ENCODE measurements around the gene CBFB. TPM values are rescaled to one million over a fixed set of nuclear protein-coding genes. Genes with fewer than 3 reads are reported as not detected.

Gene CBFB
- total and polyA plus RNA-seq, 2 of the 13 experiments (the other 11 are each of a cell fraction or from before 2014, with no cell fraction given), result 22.1 to 70.8 TPM

- TF ChIP-seq SATB2 (CRISPR knock-in tag; IDR thresholded peaks at IDR 0.05) (no peak), DMAP1 (CRISPR knock-in tag; IDR thresholded peaks at IDR 0.05) (peak; percentile 84), ZNF138 (CRISPR knock-in tag; IDR thresholded peaks at IDR 0.05; ENCODE audit: low read depth) (no peak; the same call in none of the 2 replicates), TSC22D2 (CRISPR knock-in tag; IDR thresholded peaks at IDR 0.05; ENCODE audit: borderline replicate concordance) (peak; percentile 55), ZNF282 (IDR thresholded peaks at IDR 0.05; ENCODE audit: partially characterized antibody) (no peak), ZNF225 (CRISPR knock-in tag; IDR thresholded peaks at IDR 0.05) (no peak), KLF11 (CRISPR knock-in tag; IDR thresholded peaks at IDR 0.05) (peak; percentile 91), ZNF263 (CRISPR knock-in tag; IDR thresholded peaks at IDR 0.05) (peak; percentile 81), TEAD3 (CRISPR knock-in tag; optimal IDR thresholded peaks at IDR 0.05; ENCODE audit: borderline replicate concordance) (peak; percentile 26), E2F5 (CRISPR knock-in tag; conservative IDR thresholded peaks at IDR 0.05) (peak; percentile 54; the same call in 1 of the 2 replicates), FUBP1 (CRISPR knock-in tag; IDR thresholded peaks at IDR 0.05; ENCODE audit: borderline replicate concordance) (0 out of 2 replicates have a peak, but pooled peaks have one; percentile 21), NFKB2 (CRISPR knock-in tag; IDR thresholded peaks at IDR 0.05; ENCODE audit: borderline replicate concordance) (peak; percentile 33; the same call in 1 of the 2 replicates), ZFP91 (CRISPR knock-in tag; IDR thresholded peaks at IDR 0.05; ENCODE audit: borderline replicate concordance) (peak; percentile 96), TBX3 (IDR thresholded peaks at IDR 0.05; ENCODE audit: borderline replicate concordance) (no peak), CREB3 (CRISPR knock-in tag; IDR thresholded peaks at IDR 0.05) (peak; percentile 89; the same call in 1 of the 2 replicates), ZBTB39 (CRISPR knock-in tag; IDR thresholded peaks at IDR 0.05) (peak; percentile 93), SKIL (CRISPR knock-in tag; IDR thresholded peaks at IDR 0.05; ENCODE audit: borderline replicate concordance) (peak; percentile 65), SOX6 (IDR thresholded peaks at IDR 0.05) (no peak), SOX6 (CRISPR knock-in tag; IDR thresholded peaks at IDR 0.05) (peak; percentile 59), ZNF557 (CRISPR knock-in tag; IDR thresholded peaks at IDR 0.05) (0 out of 2 replicates have a peak, but pooled peaks have one; percentile 57)
Observed at GRCh38 chr16:67109407-67110135, 80.6 kb downstream of the CBFB start, which contains the start of gene PHAF1 (continued).
